OCI-LY3 (cell line): Measurements from ENCODE around the gene BBOX1.

Source experiments
- H2AFZ ChIP-seq: fragments of 200-600, 300-600 bp; shearing (Covaris generic); 2 replicates; pipeline ENCODE4 v1.6.0; 2014; ENCODE audit warnings: antibody characterized with exemption, low read depth, low read length
- H3K27ac ChIP-seq: fragments of 200-600, 300-600 bp; sonication (generic); 2 replicates; pipeline ENCODE4 v1.5.1; 2014; ENCODE audit warnings: mild to moderate bottlenecking, low read length, moderate library complexity, mixed read lengths
- H3K27me3 ChIP-seq: fragments of 200-600, 300-600 bp; sonication (generic); 2 replicates; pipeline ENCODE4 v1.6.1; 2014; ENCODE audit warnings: low read depth, low read length, mixed read lengths
- H3K36me3 ChIP-seq: fragments of 200-600, 300-600 bp; sonication (generic); replicated peaks from 2 replicates; pipeline ENCODE3; 2014; ENCODE audit warnings: low read depth, low read length, mixed read lengths
- H3K4me1 ChIP-seq: fragments of 300-600, 200-600 bp; sonication (generic); 2 replicates; pipeline ENCODE4 v1.6.1; 2014; ENCODE audit warnings: low read length, mixed read lengths
- H3K4me2 ChIP-seq: fragments of 200-600, 300-600 bp; sonication (generic); 2 replicates; pipeline ENCODE4 v1.6.1; 2014; ENCODE audit warnings: low read length, mixed read lengths
- H3K4me3 ChIP-seq: fragments of 300-600, 200-600 bp; sonication (generic); 2 replicates; pipeline ENCODE4 v1.5.1; 2014; ENCODE audit warnings: antibody characterized with exemption, mild to moderate bottlenecking, low read length, moderate library complexity
- H3K79me2 ChIP-seq: fragments of 300-600, 200-600 bp; shearing (Covaris generic); 2 replicates; pipeline ENCODE4 v1.6.1; 2014; ENCODE audit warnings: mild to moderate bottlenecking, low read length, mixed read lengths
- H3K9ac ChIP-seq: fragments of 300-600, 200-600 bp; shearing (Covaris generic); 2 replicates; pipeline ENCODE4 v1.6.0; 2014; ENCODE audit warnings: mild to moderate bottlenecking, low read length, moderate library complexity
- H3K9me3 ChIP-seq: fragments of 200-600, 300-600 bp; shearing (Covaris generic); 2 replicates; pipeline ENCODE4 v1.6.1; 2014; ENCODE audit warnings: low read length, mixed read lengths; ENCODE audit not compliant: insufficient read depth
- H4K20me1 ChIP-seq: fragments of 200-600, 300-600 bp; sonication (generic); 2 replicates; pipeline ENCODE4 v1.6.1; 2016; ENCODE audit warnings: low read length, mixed read lengths; ENCODE audit not compliant: insufficient read depth
- EZH2phosphoT487 ChIP-seq: fragments of 200-600 bp; shearing (Covaris generic); IDR thresholded peaks from 2 replicates; pipeline ENCODE4 v1.6.1; 2018; ENCODE audit warnings: antibody characterized with exemption, mixed run types, low read depth
- TF ChIP-seq, protein P1 (sequence below): fragments of 200-600, 300-600 bp; sonication (generic); IDR thresholded peaks from 2 replicates; pipeline ENCODE4 v1.5.1; 2014; ENCODE audit warnings: antibody characterized with exemption, low read length, low read depth

BBOX1 gene

DNA sequence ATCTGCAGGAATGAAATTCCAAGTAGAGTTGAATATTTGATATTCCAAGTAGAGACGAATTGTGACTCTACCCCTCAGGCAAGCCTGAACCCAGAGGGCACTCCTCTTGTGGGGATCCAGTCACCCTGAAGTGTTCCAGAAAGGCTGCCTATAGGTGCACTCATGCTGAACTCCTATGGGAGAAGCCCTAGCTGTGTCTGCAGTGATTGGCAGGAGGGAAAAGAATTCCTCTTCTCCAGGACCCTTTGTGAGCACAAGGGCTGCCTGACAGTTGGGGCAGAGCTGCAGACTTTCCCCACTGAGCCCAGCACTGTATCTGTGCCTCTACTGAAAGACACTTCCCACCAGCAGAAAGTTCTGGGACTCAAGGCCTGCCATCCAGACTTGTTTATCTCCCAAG, 35.0 kb downstream of the BBOX1 start:
- no peak overlapping the region for H3K4me2 ChIP-seq
- H3K4me3 ChIP-seq = no peak overlapping the region
- H3K4me1 ChIP-seq = no peaks in the 10 kb centered on the region
- no peak overlapping the region for H3K27ac ChIP-seq
- no peak overlapping the region for H3K9ac ChIP-seq
- no peaks in the 10 kb centered on the region for H3K79me2 ChIP-seq
- no peak overlapping the region for H2AFZ ChIP-seq
- no peaks in the 10 kb centered on the region for H3K9me3 ChIP-seq
- no peaks in the 10 kb centered on the region for H3K36me3 ChIP-seq
- TF ChIP-seq, protein P1, sequence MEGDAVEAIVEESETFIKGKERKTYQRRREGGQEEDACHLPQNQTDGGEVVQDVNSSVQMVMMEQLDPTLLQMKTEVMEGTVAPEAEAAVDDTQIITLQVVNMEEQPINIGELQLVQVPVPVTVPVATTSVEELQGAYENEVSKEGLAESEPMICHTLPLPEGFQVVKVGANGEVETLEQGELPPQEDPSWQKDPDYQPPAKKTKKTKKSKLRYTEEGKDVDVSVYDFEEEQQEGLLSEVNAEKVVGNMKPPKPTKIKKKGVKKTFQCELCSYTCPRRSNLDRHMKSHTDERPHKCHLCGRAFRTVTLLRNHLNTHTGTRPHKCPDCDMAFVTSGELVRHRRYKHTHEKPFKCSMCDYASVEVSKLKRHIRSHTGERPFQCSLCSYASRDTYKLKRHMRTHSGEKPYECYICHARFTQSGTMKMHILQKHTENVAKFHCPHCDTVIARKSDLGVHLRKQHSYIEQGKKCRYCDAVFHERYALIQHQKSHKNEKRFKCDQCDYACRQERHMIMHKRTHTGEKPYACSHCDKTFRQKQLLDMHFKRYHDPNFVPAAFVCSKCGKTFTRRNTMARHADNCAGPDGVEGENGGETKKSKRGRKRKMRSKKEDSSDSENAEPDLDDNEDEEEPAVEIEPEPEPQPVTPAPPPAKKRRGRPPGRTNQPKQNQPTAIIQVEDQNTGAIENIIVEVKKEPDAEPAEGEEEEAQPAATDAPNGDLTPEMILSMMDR = no peak
- no peak for TF ChIP-seq EZH2phosphoT487
- no peaks in the 10 kb centered on the region for H4K20me1 ChIP-seq
- no peaks in the 10 kb centered on the region for H3K27me3 ChIP-seq

- no peaks in the 10 kb centered on the region for H3K36me3 ChIP-seq
- no peak overlapping the region for H2AFZ ChIP-seq
- no peaks in the 10 kb centered on the region for H3K9me3 ChIP-seq
These were observed 35.5 kb downstream of the BBOX1 start for GRCh38 chr11:27076121-27076589.

GRCh38 chr11:27081056-27081455, 40.4 kb downstream of the BBOX1 start:
- Histone ChIP-seq H3K36me3 (no peaks in the 10 kb centered on the region), H3K79me2 (no peaks in the 10 kb centered on the region), H3K9me3 (no peaks in the 10 kb centered on the region), H3K9ac (no peak overlapping the region), H3K4me2 (no peak overlapping the region), H3K27me3 (no peaks in the 10 kb centered on the region), H2AFZ (no peak overlapping the region), H3K4me3 (no peak overlapping the region), H4K20me1 (no peaks in the 10 kb centered on the region; the same call in 1 of the 2 replicates), H3K27ac (no peak overlapping the region), H3K4me1 (no peaks in the 10 kb centered on the region)
- TF ChIP-seq, protein P1 = no peak
- TF ChIP-seq EZH2phosphoT487 = no peak

More at GRCh38 chr11:27076121-27076589, 35.5 kb downstream of the BBOX1 start:
- Histone ChIP-seq H3K79me2 (no peaks in the 10 kb centered on the region), H3K27ac (no peak overlapping the region), H3K4me2 (no peak overlapping the region), H3K9ac (no peak overlapping the region), H3K4me3 (no peak overlapping the region), H3K27me3 (no peaks in the 10 kb centered on the region), H3K4me1 (no peaks in the 10 kb centered on the region), H4K20me1 (no peaks in the 10 kb centered on the region)
- TF ChIP-seq EZH2phosphoT487 = no peak
- TF ChIP-seq, protein P1 = no peak

GRCh38 chr11:27083241-27083640, 42.6 kb downstream of the BBOX1 start:
- Histone ChIP-seq H3K27ac (no peak overlapping the region), H3K9ac (no peak overlapping the region)
- no peak for TF ChIP-seq EZH2phosphoT487
- TF ChIP-seq, protein P1 = no peak

More at GRCh38 chr11:27083241-27083640, 42.6 kb downstream of the BBOX1 start:
- Histone ChIP-seq H4K20me1 (no peaks in the 10 kb centered on the region; the same call in 1 of the 2 replicates), H3K4me1 (no peaks in the 10 kb centered on the region), H3K4me3 (no peak overlapping the region), H3K36me3 (no peaks in the 10 kb centered on the region), H2AFZ (no peak overlapping the region), H3K4me2 (no peak overlapping the region), H3K79me2 (no peaks in the 10 kb centered on the region), H3K27me3 (no peaks in the 10 kb centered on the region), H3K9me3 (no peaks in the 10 kb centered on the region)
